Type B pancreatic cell (in vitro differentiated cells): ENCODE measurements around the gene OPRM1. TPM values are rescaled to one million over a fixed set of nuclear protein-coding genes. Genes with fewer than 3 reads are reported as not detected.
"Not testable (repeated sequence)": the region's sequence is repeated elsewhere in the genome, so short reads cannot be mapped to it uniquely, and the experiment has no call there.

ENCODE experiments used
- DNase-seq: peaks from one replicate; pipeline ENCODE4 v3.0.0; 2021; ENCODE audit warnings: mixed read lengths; ENCODE audit not compliant: unreplicated experiment; ENCODE audit errors: extremely low spot score
- H3K27ac Mint-ChIP-seq: 2 replicates; pipeline ENCODE4 v1.8.0; 2021; ENCODE audit warnings: mild to moderate bottlenecking, mixed read lengths
- H3K27me3 Mint-ChIP-seq: 2 replicates; pipeline ENCODE4 v1.8.0; 2021; ENCODE audit warnings: mixed read lengths
- H3K36me3 Mint-ChIP-seq: 2 replicates; pipeline ENCODE4 v1.8.0; 2021; ENCODE audit warnings: mixed read lengths
- H3K4me1 Mint-ChIP-seq: one replicate; pipeline ENCODE4 v1.8.0; 2021; ENCODE audit warnings: mixed read lengths; ENCODE audit not compliant: unreplicated experiment
- H3K4me3 Mint-ChIP-seq: 2 replicates; pipeline ENCODE4 v1.8.0; 2021; ENCODE audit warnings: mild to moderate bottlenecking, mixed read lengths
- H3K9me3 Mint-ChIP-seq: 2 replicates; pipeline ENCODE4 v1.8.0; 2021; ENCODE audit warnings: mixed read lengths
- CTCF ChIP-seq: fragments of 200-600 bp; sonication (generic); conservative IDR thresholded peaks from 2 replicates; pipeline ENCODE4 v1.5.0; 2021; ENCODE audit warnings: antibody characterized with exemption, mild to moderate bottlenecking
- total RNA-seq: library from RNA; stranded (reverse); gene quantifications from 2 replicates; pipeline ENCODE4 v1.2.1, GENCODE V29; 2021; ENCODE audit warnings: low replicate concordance

Gene OPRM1
- total RNA-seq, 1 donor from 2014 or later: not detected

- Mint-ChIP-seq H3K9me3 (no peaks in the 10 kb centered on the region), H3K27me3 (no peaks in the 10 kb centered on the region), H3K4me3 (no peak overlapping the region), H3K27ac (no peak overlapping the region), H3K4me1 (no peaks in the 10 kb centered on the region), H3K36me3 (no peaks in the 10 kb centered on the region)
- DNase-seq: no peak
- no peak for TF ChIP-seq CTCF
Measured at GRCh38 chr6:154196333-154196885, 157.4 kb downstream of the OPRM1 start.

- no peak for TF ChIP-seq CTCF
- Mint-ChIP-seq H3K36me3 (no peaks in the 10 kb centered on the region), H3K27ac (no peak overlapping the region), H3K27me3 (no peaks in the 10 kb centered on the region), H3K4me3 (no peak overlapping the region), H3K9me3 (no peaks in the 10 kb centered on the region), H3K4me1 (no peaks in the 10 kb centered on the region)
- no peak for DNase-seq
Measured at GRCh38 chr6:154197196-154197860, 158.3 kb downstream of the OPRM1 start.

- H3K27ac Mint-ChIP-seq, H3K27me3 Mint-ChIP-seq, DNase-seq, H3K9me3 Mint-ChIP-seq, H3K4me1 Mint-ChIP-seq, H3K36me3 Mint-ChIP-seq, H3K4me3 Mint-ChIP-seq: not testable (repeated sequence)
Measured at GRCh38 chr6:154201688-154202087, 162.6 kb downstream of the OPRM1 start.

GRCh38 chr6:154202339-154202738, 163.3 kb downstream of the OPRM1 start:
- DNase-seq: no peak
- no peak overlapping the region for H3K27ac Mint-ChIP-seq
- H3K4me3 Mint-ChIP-seq: no peak overlapping the region
- no peaks in the 10 kb centered on the region for H3K36me3 Mint-ChIP-seq
- H3K4me1 Mint-ChIP-seq: no peaks in the 10 kb centered on the region
- TF ChIP-seq CTCF: no peak
- H3K27me3 Mint-ChIP-seq: no peaks in the 10 kb centered on the region
- H3K9me3 Mint-ChIP-seq: peaks cover 5% of the 10 kb centered on the region

GRCh38 chr6:154202958-154203357, 163.9 kb downstream of the OPRM1 start:
- no peaks in the 10 kb centered on the region for H3K4me1 Mint-ChIP-seq
- DNase-seq: no peak
- H3K9me3 Mint-ChIP-seq: peaks cover 5% of the 10 kb centered on the region
- no peak overlapping the region for H3K27ac Mint-ChIP-seq
- H3K27me3 Mint-ChIP-seq: no peaks in the 10 kb centered on the region
- no peak overlapping the region for H3K4me3 Mint-ChIP-seq
- H3K36me3 Mint-ChIP-seq: no peaks in the 10 kb centered on the region
- no peak for TF ChIP-seq CTCF

- TF ChIP-seq CTCF: no peak
- DNase-seq: no peak
- H3K27me3 Mint-ChIP-seq: no peaks in the 10 kb centered on the region
- no peaks in the 10 kb centered on the region for H3K4me1 Mint-ChIP-seq
- H3K4me3 Mint-ChIP-seq: no peak overlapping the region
- peaks cover 5% of the 10 kb centered on the region for H3K9me3 Mint-ChIP-seq
- H3K36me3 Mint-ChIP-seq: no peaks in the 10 kb centered on the region
- no peak overlapping the region for H3K27ac Mint-ChIP-seq
Measured at GRCh38 chr6:154206141-154206540, 167.1 kb downstream of the OPRM1 start.
